Muscle of leg (tissue), 11 donors: ENCODE data around the gene ATF4. TPM values are rescaled to one million over a fixed set of nuclear protein-coding genes. Genes with fewer than 3 reads are reported as not detected.
A peak's percentile ranks its signal among the peaks of the same experiment; 100 is the strongest.

Experiments used
- DNase-seq: peaks from one replicate; pipeline ENCODE4 v3.0.0; 2013
- H3K27ac ChIP-seq: one replicate; pipeline ENCODE4 v1.5.1; 2013; ENCODE audit warnings: mild to moderate bottlenecking, low read length, control low read depth
- H3K27me3 ChIP-seq: one replicate; pipeline ENCODE4 v1.6.1; 2013; ENCODE audit warnings: low read length; ENCODE audit not compliant: control insufficient read depth, insufficient read depth
- H3K36me3 ChIP-seq: one replicate; pipeline ENCODE4 v1.6.1; 2013; ENCODE audit warnings: low read length; ENCODE audit not compliant: control insufficient read depth, insufficient read depth
- H3K4me1 ChIP-seq: one replicate; pipeline ENCODE4 v1.6.1; 2013; ENCODE audit warnings: low read length; ENCODE audit not compliant: control insufficient read depth, insufficient read depth
- H3K4me3 ChIP-seq: one replicate; pipeline ENCODE4 v1.5.1; 2013; ENCODE audit warnings: low read length, control low read depth
- H3K9me3 ChIP-seq: replicated peaks from 2 replicates; pipeline ENCODE4 v1.6.1; 2013; ENCODE audit warnings: low read depth, low read length; ENCODE audit not compliant: control insufficient read depth
- WGBS: methylation state at CpG from one replicate; pipeline ENCODE4 v1.1.5; 2013; ENCODE audit warnings: missing lambda C conversion rate; ENCODE audit not compliant: insufficient coverage; 5-methylcytosine and 5-hydroxymethylcytosine counted together
- polyA plus RNA-seq, 8 donors: library from polyadenylated mRNA; unstranded; fragments of 120-200 nt; gene quantifications; one replicate each; pipeline versions ENCODE4 v1.2.1 to v1.2.3, GENCODE V29; 2013; ENCODE audit warnings: inconsistent platforms in 1 of 8, low replicate concordance in 1 of 8; ENCODE audit not compliant: insufficient read length in 8 of 8, insufficient read depth in 1 of 8
- total RNA-seq: library from RNA; stranded (reverse); fragments of 120-200 nt; gene quantifications from one replicate; pipeline ENCODE4 v1.2.4, GENCODE V29; 2013

Gene ATF4
- total and polyA plus RNA-seq, 9 donors = 306 to 403 (median 315) TPM

- H3K4me1 ChIP-seq = peaks cover 65% of the 10 kb centered on the region
These were observed 43.7 kb upstream of the ATF4 start for GRCh38 chr22:39476664-39477063.

DNA sequence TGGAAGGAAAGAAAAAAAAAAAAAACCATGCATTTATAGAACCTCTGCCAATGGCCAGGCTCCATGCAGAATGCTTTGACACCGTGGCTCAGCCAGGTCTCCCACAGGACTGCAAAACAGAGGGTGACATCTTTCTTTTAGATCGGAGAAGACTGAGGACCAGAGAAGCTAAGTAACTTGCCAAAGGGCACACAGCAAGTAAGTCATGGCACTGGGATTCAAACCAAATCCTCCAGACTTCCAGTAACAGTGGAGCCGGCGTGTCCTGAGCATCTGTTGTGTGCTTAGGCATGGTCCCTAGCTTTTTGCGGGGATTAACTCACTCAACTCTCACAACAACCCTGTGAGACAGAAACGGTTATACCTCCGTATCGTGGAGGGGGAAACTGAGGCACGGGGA, 42.8 kb upstream of the ATF4 start:
- DNase-seq = no peak
- Histone ChIP-seq H3K4me1 (peaks cover 56% of the 10 kb centered on the region), H3K4me3 (no peak overlapping the region), H3K27me3 (no peaks in the 10 kb centered on the region), H3K27ac (no peak overlapping the region), H3K9me3 (no peaks in the 10 kb centered on the region), H3K36me3 (no peaks in the 10 kb centered on the region)
- WGBS = 71% methylated on average over 2 of the region's 9 CpGs

More at GRCh38 chr22:39476664-39477063, 43.7 kb upstream of the ATF4 start:
- WGBS = 81% methylated on average over 8 of the region's 13 CpGs
- Histone ChIP-seq H3K4me3 (no peak overlapping the region), H3K36me3 (no peaks in the 10 kb centered on the region), H3K27me3 (no peaks in the 10 kb centered on the region), H3K27ac (peak overlapping the region; percentile 20), H3K9me3 (no peaks in the 10 kb centered on the region)
- DNase-seq = no peak

DNA sequence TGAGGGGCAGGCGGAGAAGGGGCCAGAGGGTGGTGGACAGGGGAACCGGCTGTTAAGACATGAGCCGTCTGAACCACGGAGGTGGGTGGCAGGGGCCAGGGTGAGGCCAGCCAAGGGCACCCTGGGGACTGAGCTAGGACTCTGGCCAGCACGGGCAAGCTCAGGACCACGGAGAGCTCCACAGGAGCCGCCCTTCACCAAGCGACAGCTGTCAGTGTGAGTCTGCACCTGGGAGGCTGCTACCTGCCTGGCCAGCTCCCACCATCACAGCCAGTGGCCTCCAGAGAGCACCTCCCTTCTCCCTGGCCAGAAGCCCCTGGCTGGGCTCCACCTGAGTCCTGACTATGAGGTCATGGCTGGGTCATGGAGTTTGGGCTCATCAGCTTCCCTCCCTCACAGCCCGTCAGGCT, 41.9 kb upstream of the ATF4 start:
- 25% methylated on average over 7 of the region's 9 CpGs for WGBS
- no peaks in the 10 kb centered on the region for H3K9me3 ChIP-seq
- H3K4me3 ChIP-seq = no peak overlapping the region
- peak; percentile 55 for DNase-seq
- H3K27me3 ChIP-seq = no peaks in the 10 kb centered on the region
- no peak overlapping the region for H3K27ac ChIP-seq
- peaks cover 47% of the 10 kb centered on the region for H3K4me1 ChIP-seq
- H3K36me3 ChIP-seq = no peaks in the 10 kb centered on the region

GRCh38 chr22:39479254-39479653, 41.1 kb upstream of the ATF4 start:
- WGBS = 79% methylated on average over 3 of the region's 3 CpGs
- Histone ChIP-seq H3K9me3 (no peaks in the 10 kb centered on the region), H3K4me1 (peaks cover 40% of the 10 kb centered on the region), H3K27me3 (no peaks in the 10 kb centered on the region), H3K36me3 (no peaks in the 10 kb centered on the region), H3K27ac (no peak overlapping the region), H3K4me3 (no peak overlapping the region)
- DNase-seq = no peak

- DNase-seq = no peak
- Histone ChIP-seq H3K36me3 (no peaks in the 10 kb centered on the region), H3K27me3 (no peaks in the 10 kb centered on the region), H3K27ac (no peak overlapping the region), H3K4me1 (peaks cover 27% of the 10 kb centered on the region), H3K4me3 (no peak overlapping the region), H3K9me3 (no peaks in the 10 kb centered on the region)
- 33% methylated on average over 1 of the region's 1 CpG for WGBS
These were observed 39.8 kb upstream of the ATF4 start for GRCh38 chr22:39480557-39480956.

DNA sequence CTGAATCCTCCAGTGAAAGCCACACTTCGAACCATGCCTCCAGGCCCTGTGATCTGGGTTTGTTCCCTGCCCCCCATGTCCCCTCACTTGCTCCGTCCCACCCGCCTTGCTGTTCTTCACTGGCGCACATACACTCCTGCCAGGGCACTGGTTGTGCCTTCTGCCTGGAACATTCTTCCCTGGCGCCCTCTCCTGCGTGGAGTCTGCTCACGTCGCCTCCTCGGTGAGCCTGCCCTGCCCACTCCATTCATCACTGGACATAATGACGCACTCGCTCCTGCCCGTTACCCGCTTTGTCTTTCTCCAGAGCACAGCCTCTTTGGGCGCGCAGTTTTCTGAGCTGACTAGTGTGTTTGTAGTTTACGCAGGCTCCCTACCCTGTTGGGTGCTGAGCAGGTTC, 39.3 kb upstream of the ATF4 start:
- H3K4me3 ChIP-seq = no peak overlapping the region
- no peak for DNase-seq

DNA sequence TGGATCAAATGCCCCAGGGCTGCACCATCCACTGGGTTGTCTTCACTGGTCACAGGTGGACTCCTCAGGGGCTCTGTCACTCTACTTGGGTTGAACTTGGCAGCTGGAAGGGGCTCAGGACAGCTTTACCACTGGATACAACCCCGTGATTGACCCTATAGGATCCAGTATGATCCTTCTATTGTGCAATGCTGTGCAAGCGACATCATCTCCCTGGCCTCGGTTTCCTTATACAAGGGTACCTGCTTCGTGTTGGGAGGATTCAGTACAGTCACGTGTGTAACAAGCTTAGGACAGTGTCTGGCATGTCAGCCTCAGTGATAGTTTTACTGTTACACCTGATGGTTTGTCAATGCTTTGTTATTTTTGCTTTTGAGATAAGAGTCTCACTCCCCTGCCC, 38.8 kb upstream of the ATF4 start:
- Histone ChIP-seq H3K27me3 (no peaks in the 10 kb centered on the region), H3K9me3 (no peaks in the 10 kb centered on the region), H3K27ac (no peak overlapping the region), H3K36me3 (no peaks in the 10 kb centered on the region), H3K4me3 (no peak overlapping the region), H3K4me1 (peaks cover 18% of the 10 kb centered on the region)
- 94% methylated on average over 5 of the region's 5 CpGs for WGBS
- DNase-seq = no peak

More for the DNA sequence above, 39.3 kb upstream of the ATF4 start:
- 87% methylated on average over 15 of the region's 16 CpGs for WGBS
- Histone ChIP-seq H3K27me3 (no peaks in the 10 kb centered on the region), H3K9me3 (no peaks in the 10 kb centered on the region), H3K27ac (no peak overlapping the region), H3K4me1 (peaks cover 23% of the 10 kb centered on the region), H3K36me3 (no peaks in the 10 kb centered on the region)

GRCh38 chr22:39482768-39483167, 37.6 kb upstream of the ATF4 start:
- DNase-seq = no peak
- no peaks in the 10 kb centered on the region for H3K9me3 ChIP-seq
- H3K27me3 ChIP-seq = no peaks in the 10 kb centered on the region
- no peak overlapping the region for H3K27ac ChIP-seq
- H3K4me1 ChIP-seq = peaks cover 21% of the 10 kb centered on the region
- no peaks in the 10 kb centered on the region for H3K36me3 ChIP-seq
- H3K4me3 ChIP-seq = no peak overlapping the region
- 69% methylated on average over 2 of the region's 3 CpGs for WGBS

DNA sequence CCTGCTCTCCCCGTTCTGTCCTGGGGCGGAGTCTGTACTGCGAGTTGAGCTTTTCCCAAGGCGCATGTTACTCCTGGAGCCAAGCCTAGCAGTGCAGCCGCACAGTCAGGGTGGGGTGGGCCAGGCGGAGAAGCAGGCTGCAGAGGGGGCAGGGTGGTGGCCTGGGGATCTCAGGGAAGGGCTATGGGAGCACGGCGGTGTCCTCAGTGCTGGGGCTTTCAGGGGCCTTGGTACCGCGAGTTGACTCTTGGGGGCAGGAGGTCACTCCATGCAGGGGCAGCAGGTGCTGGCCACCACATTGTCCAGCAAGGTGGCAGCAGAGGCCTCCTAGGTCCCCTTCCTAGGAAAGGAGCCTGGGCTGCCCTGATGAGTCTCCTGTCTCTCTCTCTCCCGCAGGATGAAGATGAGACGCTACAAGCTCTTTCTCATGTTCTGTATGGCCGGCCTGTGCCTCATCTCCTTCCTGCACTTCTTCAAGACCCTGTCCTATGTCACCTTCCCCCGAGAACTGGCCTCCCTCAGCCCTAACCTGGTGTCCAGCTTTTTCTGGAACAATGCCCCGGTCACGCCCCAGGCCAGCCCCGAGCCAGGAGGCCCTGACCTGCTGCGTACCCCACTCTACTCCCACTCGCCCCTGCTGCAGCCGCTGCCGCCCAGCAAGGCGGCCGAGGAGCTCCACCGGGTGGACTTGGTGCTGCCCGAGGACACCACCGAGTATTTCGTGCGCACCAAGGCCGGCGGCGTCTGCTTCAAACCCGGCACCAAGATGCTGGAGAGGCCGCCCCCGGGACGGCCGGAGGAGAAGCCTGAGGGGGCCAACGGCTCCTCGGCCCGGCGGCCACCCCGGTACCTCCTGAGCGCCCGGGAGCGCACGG, 33.2 kb upstream of the ATF4 start:
- WGBS = 75% methylated on average over 43 of the region's 45 CpGs
- Histone ChIP-seq H3K4me3 (no peak overlapping the region), H3K27ac (no peak overlapping the region), H3K36me3 (no peaks in the 10 kb centered on the region), H3K27me3 (no peaks in the 10 kb centered on the region), H3K9me3 (no peaks in the 10 kb centered on the region), H3K4me1 (peaks cover 14% of the 10 kb centered on the region)
- peak; percentile 66 for DNase-seq

DNA sequence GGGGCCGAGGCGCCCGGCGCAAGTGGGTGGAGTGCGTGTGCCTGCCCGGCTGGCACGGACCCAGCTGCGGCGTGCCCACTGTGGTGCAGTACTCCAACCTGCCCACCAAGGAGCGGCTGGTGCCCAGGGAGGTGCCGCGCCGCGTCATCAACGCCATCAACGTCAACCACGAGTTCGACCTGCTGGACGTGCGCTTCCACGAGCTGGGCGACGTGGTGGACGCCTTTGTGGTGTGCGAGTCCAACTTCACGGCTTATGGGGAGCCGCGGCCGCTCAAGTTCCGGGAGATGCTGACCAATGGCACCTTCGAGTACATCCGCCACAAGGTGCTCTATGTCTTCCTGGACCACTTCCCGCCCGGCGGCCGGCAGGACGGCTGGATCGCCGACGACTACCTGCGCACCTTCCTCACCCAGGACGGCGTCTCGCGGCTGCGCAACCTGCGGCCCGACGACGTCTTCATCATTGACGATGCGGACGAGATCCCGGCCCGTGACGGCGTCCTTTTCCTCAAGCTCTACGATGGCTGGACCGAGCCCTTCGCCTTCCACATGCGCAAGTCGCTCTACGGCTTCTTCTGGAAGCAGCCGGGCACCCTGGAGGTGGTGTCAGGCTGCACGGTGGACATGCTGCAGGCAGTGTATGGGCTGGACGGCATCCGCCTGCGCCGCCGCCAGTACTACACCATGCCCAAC, 32.4 kb upstream of the ATF4 start:
- 94% methylated on average over 70 of the region's 70 CpGs for WGBS

More for the DNA sequence above, 32.4 kb upstream of the ATF4 start:
- Histone ChIP-seq H3K4me3 (no peak overlapping the region), H3K36me3 (no peaks in the 10 kb centered on the region), H3K4me1 (peaks cover 14% of the 10 kb centered on the region), H3K27ac (no peak overlapping the region), H3K27me3 (no peaks in the 10 kb centered on the region), H3K9me3 (no peaks in the 10 kb centered on the region)
- DNase-seq = no peak
